DND-41 (cell line): ENCODE measurements around the gene TIAL1.

Experiments
- ATAC-seq: fragments of 200-7000 bp; cut with Tn5 transposase; 3 replicates; pipeline ENCODE4 v1.9.1; 2021; ENCODE audit warnings: low read depth; ENCODE audit not compliant: insufficient read depth
- DNase-seq: peaks from one replicate; pipeline ENCODE4 v3.0.0-alpha.2; 2020
- H2AFZ ChIP-seq: 2 replicates; pipeline ENCODE4 v1.6.0; 2012; ENCODE audit warnings: low read depth, low read length
- H3K27ac ChIP-seq: 2 replicates; pipeline ENCODE4 v1.5.1; 2012; ENCODE audit warnings: low read length, inconsistent platforms
- H3K27me3 ChIP-seq: fragments of 200-600 bp; sonication (generic); 2 replicates; pipeline ENCODE4 v1.6.0; 2012; ENCODE audit warnings: low read length, mild to moderate bottlenecking, inconsistent platforms; ENCODE audit not compliant: insufficient read depth, poor library complexity
- H3K36me3 ChIP-seq: 2 replicates; pipeline ENCODE4 v1.5.1; 2012; ENCODE audit warnings: low read length, inconsistent platforms; ENCODE audit not compliant: insufficient read depth
- H3K4me1 ChIP-seq: 2 replicates; pipeline ENCODE4 v1.5.1; 2012; ENCODE audit warnings: mild to moderate bottlenecking, low read length; ENCODE audit not compliant: insufficient read depth
- H3K4me2 ChIP-seq: 2 replicates; pipeline ENCODE4 v1.6.0; 2012; ENCODE audit warnings: mild to moderate bottlenecking, moderate library complexity, low read length, inconsistent platforms; ENCODE audit not compliant: insufficient read depth
- H3K4me3 ChIP-seq, 2 experiments: fragments of 200-600 bp in 1 of 2; shearing (Covaris generic) in 1 of 2; 2 replicates each; pipeline ENCODE4 v1.5.1; 2012 to 2016; ENCODE audit warnings: inconsistent platforms in 2 of 2, low read length in 2 of 2, mild to moderate bottlenecking in 2 of 2, low read depth in 1 of 2, moderate library complexity in 1 of 2
- H3K79me2 ChIP-seq: 2 replicates; pipeline ENCODE4 v1.6.0; 2012; ENCODE audit warnings: low read length, inconsistent platforms; ENCODE audit not compliant: insufficient read depth
- H3K9ac ChIP-seq: 2 replicates; pipeline ENCODE4 v1.6.0; 2012; ENCODE audit warnings: low read depth, mild to moderate bottlenecking, inconsistent platforms, low read length, moderate library complexity
- H3K9me3 ChIP-seq: 2 replicates; pipeline ENCODE4 v1.5.1; 2012; ENCODE audit warnings: low read length, moderate library complexity, mild to moderate bottlenecking, inconsistent platforms; ENCODE audit not compliant: insufficient read depth, severe bottlenecking
- H4K20me1 ChIP-seq: 2 replicates; pipeline ENCODE4 v1.6.0; 2012; ENCODE audit warnings: low read length; ENCODE audit not compliant: insufficient read depth
- CTCF ChIP-seq: IDR thresholded peaks from 2 replicates; pipeline ENCODE4 v1.5.1; 2012; ENCODE audit warnings: borderline replicate concordance, low read length, moderate library complexity, mild to moderate bottlenecking; ENCODE audit not compliant: poor library complexity, severe bottlenecking; ENCODE audit errors: extremely low read depth
- EZH2 ChIP-seq: IDR thresholded peaks from 3 replicates; pipeline ENCODE4 v1.6.1; 2012; ENCODE audit warnings: borderline replicate concordance, low read depth, mild to moderate bottlenecking, moderate library complexity, low read length, inconsistent platforms; ENCODE audit not compliant: severe bottlenecking

Gene TIAL1

DNA sequence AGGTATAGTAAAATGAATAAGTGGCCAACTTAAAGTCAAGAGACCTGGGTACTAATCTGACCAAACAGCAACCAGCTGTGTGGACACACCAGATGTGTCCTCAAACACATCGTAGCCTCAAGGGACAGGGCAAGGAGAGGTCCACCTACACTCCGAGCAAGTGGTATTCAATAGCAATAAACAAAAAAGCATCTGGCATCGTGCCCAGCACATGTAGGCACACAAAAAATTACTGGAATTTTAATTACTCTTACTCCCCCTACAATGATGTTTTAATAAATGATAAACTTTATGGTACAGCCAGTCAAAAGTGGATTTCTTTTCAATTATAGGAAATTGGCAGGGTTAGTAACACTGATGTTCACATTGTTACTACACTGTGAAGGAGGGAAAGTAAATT lies 50.8 kb downstream of the TIAL1 start:
- H3K36me3 ChIP-seq, result no peaks in the 10 kb centered on the region
- H3K79me2 ChIP-seq, result peaks cover 14% of the 10 kb centered on the region
- DNase-seq (no peak), ATAC-seq (no peak)
- H3K4me1 ChIP-seq, result peaks cover 25% of the 10 kb centered on the region
- H3K9me3 ChIP-seq, result no peaks in the 10 kb centered on the region
- H3K27ac ChIP-seq, result no peak overlapping the region
- H3K4me3 ChIP-seq, result no peak overlapping the region
- H3K4me2 ChIP-seq, result no peak overlapping the region
- TF ChIP-seq EZH2, result no peak
- no peak for TF ChIP-seq CTCF
- no peak overlapping the region for H3K9ac ChIP-seq
- H3K27me3 ChIP-seq, result peaks cover 8% of the 10 kb centered on the region
- H4K20me1 ChIP-seq, result peaks cover 7% of the 10 kb centered on the region; the same call in 1 of the 2 replicates
- no peak overlapping the region for H2AFZ ChIP-seq

GRCh38 chr10:119545310-119545709 lies 51.5 kb downstream of the TIAL1 start:
- Histone ChIP-seq H3K27ac (no peak overlapping the region), H4K20me1 (peaks cover 7% of the 10 kb centered on the region; the same call in 1 of the 2 replicates), H3K79me2 (peaks cover 18% of the 10 kb centered on the region), H3K4me2 (no peak overlapping the region), H2AFZ (no peak overlapping the region), H3K27me3 (peaks cover 8% of the 10 kb centered on the region), H3K36me3 (no peaks in the 10 kb centered on the region), H3K4me1 (peaks cover 32% of the 10 kb centered on the region), H3K4me3 (no peak overlapping the region), H3K9ac (no peak overlapping the region), H3K9me3 (no peaks in the 10 kb centered on the region)
- ATAC-seq, result no peak
- TF ChIP-seq EZH2 (no peak), CTCF (no peak)
- DNase-seq, result no peak

DNA sequence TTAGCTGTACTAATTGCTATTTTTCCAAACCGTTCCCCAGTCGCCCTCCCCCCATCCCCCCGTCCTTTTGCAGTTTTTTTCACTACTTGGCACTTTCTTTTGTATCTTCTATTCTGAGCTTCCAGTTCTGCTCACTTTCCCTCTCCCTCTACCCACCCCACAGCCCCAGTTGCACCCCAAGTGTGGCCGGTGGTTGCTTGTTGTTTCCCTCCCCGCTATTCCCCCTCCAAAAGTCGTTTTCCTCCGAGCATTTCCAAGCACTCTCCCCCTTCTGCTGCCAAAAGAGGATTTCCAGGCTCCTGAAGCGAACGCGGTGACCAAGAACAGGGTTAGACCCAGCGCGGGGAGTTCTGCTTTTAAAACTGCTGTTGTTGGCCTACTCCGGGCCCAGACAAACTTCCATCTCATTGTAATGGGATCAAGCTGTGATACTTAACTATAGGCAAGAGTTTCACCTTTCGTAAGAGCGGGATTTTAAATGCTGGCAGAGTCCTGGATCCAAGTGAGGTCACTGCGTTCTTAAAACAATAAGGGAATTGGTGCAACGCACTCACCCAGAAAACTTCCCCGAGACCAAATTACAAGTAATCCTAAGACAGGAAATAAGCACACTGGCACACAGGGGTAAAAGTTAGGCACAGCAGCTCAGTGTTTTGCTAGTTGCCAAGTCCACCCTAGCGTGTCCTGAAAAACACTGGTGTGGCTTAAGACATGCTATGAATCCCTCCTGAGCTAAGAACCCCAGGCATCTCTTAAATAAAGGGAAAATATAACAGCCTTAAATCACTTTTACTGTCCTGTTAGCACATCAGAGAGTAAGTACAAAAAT lies 52.7 kb downstream of the TIAL1 start:
- Histone ChIP-seq H3K36me3 (no peaks in the 10 kb centered on the region), H3K9me3 (no peaks in the 10 kb centered on the region), H3K4me1 (peaks cover 42% of the 10 kb centered on the region), H3K4me2 (peak overlapping the region; percentile 96), H3K9ac (peak overlapping the region; percentile 90), H3K27me3 (peaks cover 6% of the 10 kb centered on the region), H3K27ac (no peak overlapping the region; the same call in 1 of the 2 replicates), H2AFZ (peak overlapping the region; percentile 88), H3K79me2 (peaks cover 29% of the 10 kb centered on the region), H4K20me1 (peaks cover 10% of the 10 kb centered on the region; the same call in 1 of the 2 replicates), H3K4me3 (peak overlapping the region in 1 of 2 experiments; percentile 61; a peak in 3 of 4 replicates)
- DNase-seq, result no peak
- no peak for ATAC-seq
- TF ChIP-seq EZH2 (no peak), CTCF (no peak)
